Effector CD4-positive, alpha-beta T cell (primary cell): ENCODE results near the gene NAA10.
A peak's percentile ranks its signal among the peaks of the same experiment; 100 is the strongest.

ENCODE experiments used
- DNase-seq: peaks from one replicate; pipeline ENCODE4 v3.0.0-alpha.2; 2020

The NAA10 gene

DNA sequence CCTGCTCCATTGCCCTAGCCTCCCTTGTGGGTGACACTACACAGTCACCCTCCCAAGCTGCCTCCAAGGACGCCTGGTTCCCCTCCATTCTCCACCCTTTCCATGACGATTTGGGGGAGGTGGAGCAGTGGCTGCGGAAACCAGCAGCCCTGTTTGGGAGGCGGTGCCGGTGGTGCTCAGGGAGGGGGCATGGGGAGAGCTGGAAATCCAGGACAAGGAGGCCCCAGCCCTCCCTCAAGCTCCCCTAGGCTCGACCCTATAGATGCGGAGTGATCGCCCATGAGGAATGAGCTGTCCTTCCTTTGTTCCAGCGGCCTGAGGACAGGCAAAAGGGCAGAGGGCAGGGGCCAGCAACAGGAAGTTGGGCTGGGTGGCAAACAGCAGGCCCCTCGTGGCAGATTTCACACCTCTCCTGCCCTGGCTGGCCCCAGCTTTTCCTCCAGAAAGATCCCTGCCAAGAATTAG lies 13.2 kb upstream of the NAA10 start:
- no peak for DNase-seq

DNA sequence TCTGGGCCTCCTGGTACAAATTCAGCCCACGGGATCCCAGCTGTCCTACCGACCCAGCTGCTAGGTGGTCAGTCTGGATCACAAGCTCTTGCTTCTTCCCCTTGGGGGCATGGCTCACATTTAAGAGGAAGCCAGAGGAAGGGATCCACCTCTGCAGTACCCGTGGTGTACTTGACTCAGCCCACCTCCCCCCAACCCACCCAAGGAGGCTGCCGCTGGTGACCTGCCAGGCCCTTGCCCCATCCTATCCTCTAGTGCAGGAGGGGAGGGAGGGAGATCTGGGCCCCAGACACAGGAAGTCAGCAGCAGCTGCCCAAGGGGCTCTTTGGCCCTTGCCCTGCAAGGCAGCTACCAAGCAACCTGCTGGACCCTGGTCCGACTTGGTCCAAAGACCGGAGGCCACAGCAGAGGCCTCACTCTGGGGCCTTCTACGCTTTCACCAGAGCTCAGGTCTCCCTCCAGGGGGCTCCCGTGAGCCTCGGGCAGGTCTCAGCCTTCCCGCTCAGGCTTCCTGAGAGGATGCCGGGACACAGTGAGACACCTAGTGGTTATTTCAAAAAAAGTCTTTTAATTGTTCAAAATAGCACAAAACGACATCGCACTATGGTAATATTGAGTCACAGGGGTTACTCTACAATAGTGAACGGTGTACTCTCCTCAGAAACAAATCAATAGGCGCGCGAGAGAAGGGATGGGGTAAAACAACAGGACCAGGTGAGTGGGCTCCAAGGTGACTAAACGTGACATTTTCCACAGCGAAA lies 12.4 kb upstream of the NAA10 start:
- DNase-seq = peak; percentile 71

DNA sequence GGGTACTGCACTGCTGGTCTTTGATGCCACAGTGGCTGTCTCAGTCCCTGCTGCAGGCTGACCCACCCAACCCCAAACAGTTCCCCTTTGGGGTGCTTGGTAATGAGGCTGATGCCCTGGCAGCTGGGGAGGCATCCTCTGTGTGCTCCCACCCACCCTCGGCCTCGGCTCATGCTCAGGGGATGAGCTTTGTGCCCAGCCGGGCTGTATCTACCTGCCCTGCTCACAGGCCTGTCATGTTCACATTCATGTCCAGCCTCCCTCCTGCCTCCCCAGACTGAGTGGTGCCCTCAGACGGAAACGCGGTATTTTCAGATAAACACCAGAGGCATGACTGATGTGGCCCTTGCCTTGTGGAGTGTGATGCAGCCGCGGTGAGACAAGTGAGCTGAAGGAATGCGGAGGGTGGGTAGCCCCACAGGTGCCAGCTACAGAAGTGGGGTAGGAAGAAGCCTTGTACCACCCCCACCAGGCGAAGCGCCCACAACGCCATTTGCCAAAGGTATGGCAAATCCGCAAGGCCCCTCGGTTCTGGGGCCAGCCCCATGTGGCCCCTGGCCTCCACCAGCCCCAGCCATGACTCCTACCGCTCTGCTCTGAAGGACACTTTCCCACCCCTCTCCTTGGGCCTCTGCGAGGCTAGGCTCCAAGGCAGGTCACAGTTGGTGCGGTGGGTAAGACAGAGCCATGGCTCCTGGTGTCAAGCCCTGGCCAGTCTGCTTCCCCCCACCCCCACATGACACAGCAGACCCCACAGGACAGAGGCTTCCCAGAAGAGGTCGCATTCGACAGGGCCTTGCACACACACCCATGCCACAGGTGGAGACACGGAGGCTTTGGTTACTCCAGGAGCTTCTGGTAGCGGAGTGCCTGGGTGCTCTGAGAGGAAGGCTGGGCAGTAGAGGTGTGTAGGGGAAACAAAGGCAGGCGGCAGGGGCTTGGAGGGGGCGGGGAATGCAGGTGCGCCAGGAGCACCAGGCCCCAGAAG lies 11.4 kb upstream of the NAA10 start:
- no peak for DNase-seq

DNA sequence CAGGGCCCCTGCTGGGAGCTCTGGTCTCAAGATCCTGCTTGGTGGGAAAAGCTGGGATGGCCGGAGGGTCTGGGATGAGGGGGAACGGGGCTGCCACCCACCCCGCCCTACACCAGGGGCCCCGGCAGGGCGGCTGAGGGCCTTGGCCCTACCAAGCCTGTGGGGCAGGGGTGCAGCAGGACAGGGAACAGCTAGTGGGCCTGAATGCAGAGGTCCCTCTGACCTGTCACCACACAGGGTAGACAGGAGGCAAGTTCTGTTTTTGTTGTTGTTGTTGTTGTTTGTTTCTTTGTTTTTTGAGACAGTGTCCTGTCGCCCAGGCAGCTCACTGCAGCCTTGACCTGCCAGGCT lies 9.9 kb upstream of the NAA10 start:
- no peak for DNase-seq

DNA sequence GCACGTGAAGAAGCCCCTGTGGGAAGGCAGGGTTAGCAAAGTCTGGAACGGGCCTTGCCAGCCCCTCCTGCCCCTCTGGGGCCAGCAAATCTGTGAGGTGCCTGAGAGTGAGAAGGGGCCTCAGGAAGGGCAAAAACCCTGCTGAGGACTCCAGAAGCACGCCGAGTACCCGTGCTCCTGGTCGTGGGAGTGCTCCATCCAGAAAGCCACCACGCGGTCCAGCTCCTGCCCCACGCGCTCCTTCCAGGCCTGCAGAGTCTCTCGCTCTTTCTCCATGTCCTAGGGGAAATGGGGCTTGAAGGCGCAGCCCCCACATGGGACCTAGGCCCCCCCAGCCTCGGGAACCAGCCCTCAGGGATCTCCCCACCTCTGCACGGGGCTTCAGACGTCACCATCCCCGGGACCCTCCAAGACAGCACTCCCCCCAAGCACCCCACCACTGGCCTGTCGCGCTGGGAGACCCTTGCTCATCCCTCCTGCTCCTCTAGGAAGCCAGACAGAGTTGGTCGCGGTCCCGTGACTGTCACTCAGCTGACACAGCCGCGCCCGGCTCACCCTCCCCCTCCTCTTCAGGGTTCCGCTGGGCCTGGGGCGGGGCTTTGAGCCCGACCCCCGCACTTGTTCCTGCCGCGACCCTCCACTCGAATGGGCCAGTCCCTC lies 9.4 kb upstream of the NAA10 start, which contains the start of gene RENBP:
TSS of gene RENBP (minus strand) at position 504 of the 660 bp plus-strand sequence. CDS start at position 471, 33 bp downstream.
- DNase-seq = peak; percentile 31

DNA sequence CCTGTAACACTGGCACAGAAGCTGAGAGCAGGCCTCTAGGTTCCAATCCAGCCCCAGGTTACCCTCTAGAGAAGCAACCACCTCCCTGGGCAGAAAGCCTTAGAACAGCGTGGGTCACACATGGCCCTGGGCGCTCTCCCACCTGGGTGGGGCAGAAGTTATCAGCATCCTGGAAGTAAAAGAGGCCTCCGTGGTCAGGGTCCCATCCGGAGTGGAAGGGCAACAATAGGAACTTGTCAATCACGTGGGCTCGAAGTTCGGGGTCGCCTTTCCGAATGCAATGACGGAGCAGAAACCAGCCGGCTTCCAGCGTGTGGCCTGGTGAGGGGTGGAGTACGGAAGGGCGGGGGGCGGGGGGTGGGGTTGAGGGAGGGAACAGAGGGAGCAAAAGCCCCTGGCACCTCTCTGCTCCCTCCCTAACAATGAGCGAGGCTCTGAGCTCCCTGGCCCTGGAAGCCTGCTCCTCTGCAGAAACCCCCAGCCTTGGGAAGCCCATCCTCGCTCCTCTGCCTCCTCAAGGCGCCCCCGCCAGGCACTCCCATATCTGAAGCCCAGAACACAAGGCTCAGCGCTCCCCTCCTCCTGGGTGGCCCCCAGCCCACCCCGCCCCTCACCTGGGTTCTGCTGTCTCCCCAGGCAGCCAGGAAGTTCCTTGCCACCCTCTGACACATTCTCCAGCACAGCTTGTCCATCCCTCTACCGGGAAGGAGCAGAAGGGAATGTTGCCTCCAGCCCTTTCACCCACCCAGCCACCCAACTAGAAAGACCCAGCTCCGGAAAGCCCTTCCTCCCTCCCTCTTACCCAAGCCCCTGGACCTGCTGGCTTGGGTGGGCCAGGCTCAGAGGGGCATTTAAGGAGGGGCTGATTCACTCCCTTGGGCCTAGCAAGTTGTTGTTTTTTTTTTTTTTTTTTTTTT lies 6.8 kb upstream of the NAA10 start:
- DNase-seq = no peak

DNA sequence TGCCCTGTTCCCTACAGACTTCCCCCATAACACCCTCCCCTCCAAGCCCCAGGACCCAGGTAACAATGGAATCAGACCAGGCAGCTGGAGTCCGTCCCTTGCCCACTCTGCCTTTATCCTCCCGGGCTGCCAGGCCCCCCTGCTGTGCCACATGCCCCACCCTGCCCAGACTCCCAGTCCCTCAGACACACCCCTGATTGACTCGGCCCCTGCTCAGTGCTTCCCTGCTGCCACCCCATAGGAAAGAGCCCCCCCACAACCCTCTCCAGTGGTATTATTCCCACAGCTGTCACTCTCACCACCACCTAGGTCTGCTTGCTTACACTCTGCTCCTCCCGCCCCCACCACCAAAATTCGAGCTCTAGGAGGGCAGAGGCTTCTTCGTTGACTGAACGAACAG lies 4.7 kb upstream of the NAA10 start:
- no peak for DNase-seq

DNA sequence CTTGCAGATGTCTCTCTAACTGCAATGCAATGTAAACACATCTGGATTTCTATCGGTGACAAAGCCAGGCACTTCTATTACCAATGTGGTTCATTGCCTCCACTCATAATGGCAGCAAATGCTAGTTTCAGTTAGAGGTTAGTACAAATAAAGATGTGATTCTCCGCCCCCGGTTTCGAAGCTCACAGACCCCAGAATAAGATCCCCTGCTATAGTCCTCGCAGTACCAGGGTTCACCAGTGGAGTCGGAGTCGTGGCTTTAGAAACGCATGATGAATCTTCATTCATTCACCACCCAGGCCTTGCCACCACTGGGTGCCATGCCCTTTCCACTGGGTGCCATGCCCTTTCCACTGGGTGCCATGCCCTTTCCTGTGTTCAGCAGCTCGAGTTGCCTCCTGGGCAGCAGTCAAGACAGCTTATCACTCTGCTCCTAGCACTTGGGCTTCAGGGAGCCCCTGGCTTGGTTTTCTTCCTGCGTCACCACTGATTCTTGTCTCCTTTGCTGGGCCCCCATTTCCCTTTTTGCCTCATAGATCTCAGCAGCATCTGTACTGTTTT lies 3.5 kb upstream of the NAA10 start:
- no peak for DNase-seq

DNA sequence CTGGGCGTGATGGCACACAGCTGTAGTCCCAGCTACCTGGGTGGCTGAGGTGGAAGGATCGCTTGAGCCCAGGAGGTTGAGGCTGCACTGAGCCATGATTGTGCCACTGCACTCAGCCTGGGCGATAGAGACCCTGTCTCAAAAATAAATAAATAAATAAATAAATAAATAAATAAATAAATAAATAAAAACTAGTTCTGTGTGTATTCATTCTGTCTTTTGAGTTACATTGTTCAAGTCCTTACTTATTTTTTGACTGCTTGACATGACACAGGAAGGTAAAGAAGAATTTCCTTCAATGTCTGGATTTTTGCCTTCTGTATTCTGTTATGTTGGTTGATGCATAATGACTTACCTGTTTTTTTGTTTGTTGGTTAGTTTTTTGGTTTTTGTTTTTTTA lies 2.2 kb upstream of the NAA10 start:
- DNase-seq = no peak

DNA sequence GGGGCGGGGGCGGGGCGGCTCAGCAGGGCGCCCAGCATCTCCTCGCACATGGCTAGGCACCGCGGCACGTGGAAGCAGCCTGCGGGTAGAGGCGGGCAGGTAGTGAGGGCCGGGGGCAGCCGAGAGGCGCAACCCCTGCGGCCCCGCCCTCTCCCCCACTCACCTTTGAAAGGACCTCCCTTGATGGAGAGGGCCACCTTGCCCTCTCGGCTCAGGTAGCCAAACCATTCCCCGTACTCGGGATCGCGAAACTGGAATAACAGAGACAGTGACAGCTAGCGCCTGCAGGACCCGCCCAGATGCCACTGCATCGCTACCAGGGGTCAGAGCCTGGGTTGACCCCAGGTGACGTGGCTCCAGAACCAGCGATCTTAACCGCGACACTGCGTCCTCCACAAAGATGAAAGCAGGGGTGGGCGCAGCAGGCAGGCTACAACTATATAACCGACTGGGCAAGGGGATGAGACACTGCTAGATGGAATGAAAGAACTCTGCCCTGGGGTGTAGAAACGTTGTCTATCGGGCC lies 552 bp upstream of the NAA10 start:
- no peak for DNase-seq

DNA sequence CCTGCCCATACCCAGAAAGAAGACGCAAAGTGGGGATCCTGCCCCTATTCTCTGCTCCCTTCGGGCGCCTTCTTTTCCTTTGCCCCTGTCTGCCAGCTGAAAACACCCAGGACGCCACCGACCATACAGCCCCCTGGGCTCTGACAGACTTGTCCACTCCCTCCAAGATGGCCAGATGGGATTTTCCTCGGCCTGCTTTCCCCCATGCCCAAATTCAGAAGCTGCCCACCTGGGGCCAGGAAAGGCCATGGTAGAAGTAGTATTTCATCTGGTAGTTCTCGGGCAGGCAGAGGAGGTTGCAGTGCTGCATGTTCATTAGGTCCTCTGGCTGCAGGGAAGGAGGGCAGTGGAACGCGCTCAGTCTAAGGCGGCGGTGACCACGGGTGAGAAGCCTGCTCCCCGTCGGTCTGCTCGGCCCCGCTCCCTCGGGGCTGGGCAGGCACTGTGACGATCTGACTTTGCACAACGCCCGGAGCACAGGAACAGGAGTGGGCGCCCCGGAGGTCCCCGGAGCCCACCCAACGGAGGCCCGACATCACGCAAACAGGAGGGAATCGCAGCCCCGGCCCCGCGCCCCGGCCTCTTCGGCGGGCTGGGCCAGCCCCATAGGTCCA lies 582 bp downstream of the NAA10 start:
- no peak for DNase-seq

DNA sequence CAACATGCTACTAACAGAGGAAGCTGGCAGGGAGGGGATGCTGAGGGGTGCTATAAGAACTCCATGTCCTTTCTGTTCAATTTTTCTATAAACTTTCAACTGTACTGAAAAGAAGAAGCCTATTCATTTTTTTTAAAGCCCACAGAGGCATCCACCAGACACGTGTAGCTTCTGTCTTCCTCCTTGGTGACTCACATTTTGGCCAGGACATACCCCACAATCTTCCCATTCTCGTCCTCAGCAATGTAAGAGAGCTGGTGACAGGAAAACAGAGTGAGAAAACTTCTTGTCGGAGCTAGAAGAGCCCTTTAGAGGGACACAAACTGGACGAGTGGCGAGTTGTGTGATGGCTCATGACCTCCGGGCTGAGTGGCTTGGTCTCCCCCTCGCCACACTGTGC lies 1.1 kb downstream of the NAA10 start:
- DNase-seq = no peak

DNA sequence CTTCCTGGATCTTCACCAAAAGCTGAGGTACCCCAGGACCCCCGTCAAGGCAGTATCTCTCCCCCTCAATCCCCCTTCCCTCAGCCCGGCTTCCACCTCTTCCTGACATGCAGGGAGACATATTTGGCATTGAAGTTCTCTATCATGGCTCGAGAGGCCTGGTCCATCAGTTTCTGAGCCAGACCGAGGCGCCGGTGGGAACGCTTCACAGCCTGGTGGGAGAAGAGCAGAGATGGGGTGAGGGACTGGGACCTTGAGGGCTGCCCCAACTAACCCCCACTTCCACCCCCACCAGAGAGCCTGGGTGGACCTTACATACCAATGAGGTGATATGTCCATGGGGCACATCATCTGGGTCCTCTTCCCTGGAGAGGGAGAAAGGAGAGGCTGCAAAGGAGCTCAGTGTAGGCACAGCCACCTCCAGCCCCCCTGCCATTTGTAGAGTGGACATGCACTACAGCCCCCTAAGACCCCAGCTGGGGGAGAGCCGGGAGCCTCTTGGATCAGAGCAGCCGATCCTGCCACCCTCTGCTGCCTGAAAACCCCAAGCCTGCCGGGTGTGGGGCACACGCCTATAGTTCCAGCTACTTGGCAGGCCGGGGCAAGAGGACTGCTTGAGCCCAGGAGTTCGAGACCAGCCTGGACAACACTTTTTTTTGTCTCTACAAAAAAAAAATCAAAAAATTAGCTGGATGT lies 2.5 kb downstream of the NAA10 start:
- DNase-seq = no peak

DNA sequence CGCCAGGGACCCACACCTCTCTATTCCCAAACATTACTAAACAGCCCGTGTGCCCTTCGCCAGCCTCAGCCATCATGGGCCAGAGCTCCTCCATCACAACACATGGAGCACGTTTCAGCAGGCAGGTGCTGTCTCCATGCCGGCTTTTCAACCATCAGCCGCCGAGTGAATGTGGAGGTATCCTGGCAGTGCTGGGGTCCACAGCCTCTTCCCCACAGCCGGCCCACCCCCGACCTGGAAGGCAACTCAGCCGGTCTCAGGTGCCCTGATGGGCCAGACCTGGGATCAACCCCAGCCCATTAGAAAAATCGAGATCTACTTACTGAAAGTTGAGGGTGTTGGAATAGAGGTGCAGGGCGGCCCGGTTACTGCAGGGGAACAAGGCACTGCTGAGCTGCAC lies 3.1 kb downstream of the NAA10 start:
- no peak for DNase-seq

DNA sequence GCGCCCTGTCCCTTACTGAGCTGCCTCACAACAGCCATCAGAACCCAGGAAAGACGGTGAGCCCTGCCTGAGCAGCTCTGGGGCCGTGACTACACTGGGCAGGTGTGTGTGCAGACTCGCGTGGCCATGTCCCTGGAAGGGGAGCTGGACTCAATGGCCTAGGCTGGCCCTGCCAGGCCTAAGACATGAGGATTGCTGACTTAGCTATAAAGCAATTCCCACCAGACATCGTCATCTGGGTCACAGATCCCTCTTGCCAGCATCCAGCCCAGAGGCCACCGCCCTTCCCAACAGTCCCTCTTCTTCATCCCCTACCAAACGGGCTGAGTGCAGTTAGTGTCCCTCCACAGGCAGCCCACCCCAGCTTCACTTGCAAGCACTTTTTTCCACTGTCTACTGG lies 3.7 kb downstream of the NAA10 start:
- no peak for DNase-seq

DNA sequence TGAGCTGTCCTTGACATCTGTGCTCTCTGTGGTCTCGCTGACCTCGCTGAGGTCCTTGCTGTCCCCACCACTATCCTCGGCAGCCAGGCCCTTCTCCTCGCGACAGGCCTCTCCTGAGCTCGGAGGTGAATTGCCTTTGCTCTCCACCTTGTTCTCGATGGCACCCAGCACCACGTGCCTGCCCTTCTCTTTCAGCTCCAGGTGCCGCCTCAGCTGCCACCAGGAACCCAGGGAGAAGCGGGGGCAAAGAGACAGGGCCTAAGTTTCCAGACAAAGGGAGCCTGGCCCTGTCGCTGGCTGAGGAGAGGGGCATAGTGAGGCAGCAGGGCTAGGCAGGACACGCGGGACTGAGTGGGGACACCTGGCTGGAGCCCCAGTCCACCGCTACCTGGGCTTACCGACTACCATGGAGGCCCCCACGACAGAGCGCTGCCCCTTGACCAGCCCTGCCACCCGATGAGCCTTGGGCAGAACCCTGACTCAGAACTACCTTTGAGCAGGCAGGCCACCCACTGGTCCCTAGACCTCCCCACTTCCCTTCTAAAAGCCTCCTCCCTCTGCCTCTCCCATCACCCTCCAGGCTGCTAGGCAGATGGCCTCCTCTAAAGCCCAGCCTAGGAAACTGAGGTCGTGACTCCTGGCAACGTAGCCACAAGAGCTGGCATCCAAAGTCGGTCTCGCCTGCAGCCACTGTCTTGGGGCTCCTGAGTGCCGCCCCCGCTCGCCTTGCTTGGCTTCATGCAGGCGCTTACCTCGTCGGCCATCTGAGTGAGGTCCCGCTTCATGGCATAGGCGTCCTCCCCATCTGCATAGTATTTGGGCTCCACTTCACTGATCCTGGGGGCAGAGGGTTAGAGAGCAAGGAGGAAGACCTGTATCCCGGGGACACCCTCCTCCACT lies 4.6 kb downstream of the NAA10 start:
- DNase-seq = no peak

DNA sequence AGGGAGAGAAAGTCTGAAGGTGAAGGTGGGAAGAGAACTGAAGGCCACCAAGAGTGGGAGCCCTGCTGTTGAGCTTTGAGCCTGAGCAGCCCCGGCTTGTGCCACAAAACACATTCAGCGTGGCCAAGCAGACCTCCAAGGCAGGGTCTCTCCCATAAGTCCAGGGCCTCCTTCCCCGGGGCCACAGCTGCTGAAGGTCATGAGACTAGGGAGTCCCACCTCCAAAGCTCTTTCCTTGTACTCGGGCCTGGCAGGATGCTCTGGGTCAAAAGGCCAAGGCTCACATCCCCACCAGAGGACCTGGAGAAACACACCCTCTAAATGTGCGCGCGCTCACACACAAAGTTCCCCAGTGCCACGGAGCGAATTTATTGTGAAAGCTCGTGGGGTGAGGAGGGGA lies 5.3 kb downstream of the NAA10 start:
- no peak for DNase-seq

DNA sequence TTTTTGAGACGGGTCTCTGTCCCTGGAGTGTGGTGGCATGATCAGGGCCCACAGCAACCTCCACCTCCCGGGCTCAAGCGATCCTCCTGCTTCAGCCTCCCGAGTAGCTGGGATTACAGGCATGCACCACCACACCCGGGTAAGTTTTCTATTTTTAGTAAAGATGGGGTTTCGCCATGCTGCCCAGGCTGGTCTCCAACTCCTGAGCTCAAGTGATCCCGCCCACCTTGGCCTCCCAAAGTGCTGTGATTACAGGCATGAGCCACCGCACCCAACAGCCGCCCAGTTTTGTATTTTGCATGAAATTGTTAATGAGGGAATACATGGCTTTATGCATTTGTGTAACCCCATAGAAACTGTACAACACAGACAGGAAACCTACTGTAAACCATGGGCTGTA lies 6.0 kb downstream of the NAA10 start:
- DNase-seq = no peak
